ENCODE measurements around the gene SAMD4A. TPM values are rescaled to one million over a fixed set of nuclear protein-coding genes. Genes with fewer than 3 reads are reported as not detected.
A peak's percentile ranks its signal among the peaks of the same experiment; 100 is the strongest.

SAMD4A gene
- total and polyA plus RNA-seq, 11 donors, result 45.0 to 247 (median 138) TPM

- peak overlapping the region in 6 of 12 donors; percentile 5 to 59 (median 30) for H3K27ac ChIP-seq
- WGBS, 4 donors, result 93 to 97% (median 94%) methylated on average over 4 of the region's 4 CpGs
Observed at GRCh38 chr14:54719406-54719805, 152.5 kb downstream of the SAMD4A start.

GRCh38 chr14:54722791-54723432 is 156.0 kb downstream of the SAMD4A start:
- TF ChIP-seq POLR2A (IDR thresholded peaks at IDR 0.05) (no peak), CTCF (IDR thresholded peaks at IDR 0.05) (peak; percentile 27 to 69 (median 45))
- H3K4me1 ChIP-seq, result peaks cover 0 to 40% (median 18%) of the 10 kb centered on the region in 12 donors
- intact Hi-C loops (cut with DNase I), result loop anchor here in 2 of 10 donors (1.0 to 5.0 kb wide), 3 partner anchors 36 to 157 kb away; no protein-coding TSS in a partner anchor
- no peaks in the 10 kb centered on the region for H3K36me3 ChIP-seq
- no peak overlapping the region for H3K4me3 ChIP-seq
- no peaks in the 10 kb centered on the region for H3K27me3 ChIP-seq
- H3K27ac ChIP-seq, result peak overlapping the region in 5 of 12 donors; percentile 7 to 54 (median 35)
- ATAC-seq, result peak; percentile 24 to 70 (median 54)
- no peaks in the 10 kb centered on the region for H3K9me3 ChIP-seq
- 31 to 66% (median 37%) methylated on average over 4 of the region's 4 CpGs for WGBS, 4 donors
- no peak for DNase-seq

More at GRCh38 chr14:54719406-54719805, 152.5 kb downstream of the SAMD4A start:
- H3K36me3 ChIP-seq, result no peaks in the 10 kb centered on the region
- intact Hi-C loops (cut with DNase I), result no loop called here
- TF ChIP-seq POLR2A (IDR thresholded peaks at IDR 0.05) (no peak), CTCF (IDR thresholded peaks at IDR 0.05) (no peak)
- no peaks in the 10 kb centered on the region for H3K27me3 ChIP-seq
- no peak overlapping the region for H3K4me3 ChIP-seq
- peaks cover 0 to 65% (median 23%) of the 10 kb centered on the region in 12 donors for H3K4me1 ChIP-seq
- DNase-seq, result no peak
- no peak for ATAC-seq
- H3K9me3 ChIP-seq, result no peaks in the 10 kb centered on the region

- Histone ChIP-seq H3K27me3 (no peaks in the 10 kb centered on the region), H3K4me1 (peaks cover 0 to 40% (median 24%) of the 10 kb centered on the region in 12 donors), H3K36me3 (no peaks in the 10 kb centered on the region), H3K4me3 (no peak overlapping the region), H3K9me3 (no peaks in the 10 kb centered on the region), H3K27ac (no peak overlapping the region)
- no peak for ATAC-seq
- TF ChIP-seq POLR2A (IDR thresholded peaks at IDR 0.05) (no peak), CTCF (IDR thresholded peaks at IDR 0.05) (no peak)
- WGBS, 4 donors, result 54 to 89% (median 82%) methylated on average over 4 of the region's 4 CpGs
- intact Hi-C loops (cut with DNase I), result loop anchor here in 2 of 10 donors (5.0 kb wide), 2 partner anchors 37 to 43 kb away; no protein-coding TSS in a partner anchor
- DNase-seq, result no peak
Observed at GRCh38 chr14:54724123-54724522, 157.2 kb downstream of the SAMD4A start.

GRCh38 chr14:54724676-54725325 is 157.9 kb downstream of the SAMD4A start:
- no peak overlapping the region for H3K4me3 ChIP-seq
- H3K4me1 ChIP-seq, result peaks cover 0 to 42% (median 28%) of the 10 kb centered on the region in 12 donors
- no peaks in the 10 kb centered on the region for H3K27me3 ChIP-seq
- intact Hi-C loops (cut with DNase I), result loop anchor here in 3 of 10 donors (5.0 kb wide), 3 partner anchors 38 to 48 kb away; no protein-coding TSS in a partner anchor
- no peaks in the 10 kb centered on the region for H3K36me3 ChIP-seq
- H3K9me3 ChIP-seq, result no peaks in the 10 kb centered on the region
- no peak for DNase-seq
- TF ChIP-seq POLR2A (IDR thresholded peaks at IDR 0.05) (no peak), CTCF (IDR thresholded peaks at IDR 0.05) (no peak)
- 72 to 81% (median 75%) methylated on average over 5 of the region's 5 CpGs for WGBS, 4 donors
- H3K27ac ChIP-seq, result no peak overlapping the region
- no peak for ATAC-seq
